Brain microvascular endothelial cell (primary cell): ENCODE measurements around the gene LRMDA.

ENCODE experiments used
- DNase-seq: peaks from one replicate; pipeline ENCODE4 v3.0.0-alpha.2; 2020
- H3K27ac ChIP-seq: fragments of 250-450 bp; sonication (Bioruptor Pico); 2 replicates; pipeline ENCODE4 v1.5.1; 2020; ENCODE audit warnings: mild to moderate bottlenecking, moderate library complexity
- H3K27me3 ChIP-seq: fragments of 250-450 bp; sonication (Bioruptor Pico); replicated peaks from 2 replicates; pipeline ENCODE4 v1.5.1; 2020; ENCODE audit warnings: mild to moderate bottlenecking
- H3K36me3 ChIP-seq: fragments of 250-450 bp; sonication (Bioruptor Pico); replicated peaks from 2 replicates; pipeline ENCODE4 v1.5.1; 2020; ENCODE audit warnings: mild to moderate bottlenecking
- H3K4me3 ChIP-seq: 2 replicates; pipeline ENCODE4 v1.5.1; 2011; ENCODE audit warnings: low read depth, mild to moderate bottlenecking, control low read depth, low read length, moderate library complexity
- in situ Hi-C: cut with HindIII; loops from 2 replicates; pipeline ENCODE4 v1.10.0; 2017; ENCODE audit warnings: low sequenced_read_pairs, low pct_ligation_motif_present
- TF ChIP-seq, protein P1 (sequence below): IDR thresholded peaks from 2 replicates; pipeline ENCODE4 v1.5.1; 2011; ENCODE audit warnings: low read depth, mild to moderate bottlenecking, moderate library complexity, low read length, control low read depth, inconsistent platforms; ENCODE audit errors: missing control alignments

The LRMDA gene

DNA sequence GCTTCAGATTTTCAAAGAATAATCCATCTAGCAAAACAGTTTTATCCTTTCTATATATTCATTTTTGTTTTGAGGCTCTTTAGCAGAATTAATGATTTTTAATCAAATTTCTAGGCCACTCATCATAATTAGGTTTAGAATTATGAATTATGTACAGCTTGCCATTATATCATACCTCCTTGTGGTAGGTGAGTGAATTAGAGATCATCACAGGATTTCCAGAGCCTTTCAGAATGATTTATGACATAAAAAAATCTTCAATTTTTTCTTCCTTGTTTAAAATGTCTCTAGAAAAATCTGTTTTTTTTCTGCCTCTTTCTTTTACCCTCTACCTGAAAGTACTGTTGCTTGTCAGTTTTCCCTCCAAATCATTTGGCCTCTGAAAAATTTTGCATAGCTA lies 433.3 kb downstream of the LRMDA start:
- H3K4me3 ChIP-seq = no peak overlapping the region
- no peaks in the 10 kb centered on the region for H3K36me3 ChIP-seq
- in situ Hi-C loops = no loop called here
- no peak for DNase-seq
- no peak overlapping the region for H3K27ac ChIP-seq
- no peaks in the 10 kb centered on the region for H3K27me3 ChIP-seq
- TF ChIP-seq, protein P1, sequence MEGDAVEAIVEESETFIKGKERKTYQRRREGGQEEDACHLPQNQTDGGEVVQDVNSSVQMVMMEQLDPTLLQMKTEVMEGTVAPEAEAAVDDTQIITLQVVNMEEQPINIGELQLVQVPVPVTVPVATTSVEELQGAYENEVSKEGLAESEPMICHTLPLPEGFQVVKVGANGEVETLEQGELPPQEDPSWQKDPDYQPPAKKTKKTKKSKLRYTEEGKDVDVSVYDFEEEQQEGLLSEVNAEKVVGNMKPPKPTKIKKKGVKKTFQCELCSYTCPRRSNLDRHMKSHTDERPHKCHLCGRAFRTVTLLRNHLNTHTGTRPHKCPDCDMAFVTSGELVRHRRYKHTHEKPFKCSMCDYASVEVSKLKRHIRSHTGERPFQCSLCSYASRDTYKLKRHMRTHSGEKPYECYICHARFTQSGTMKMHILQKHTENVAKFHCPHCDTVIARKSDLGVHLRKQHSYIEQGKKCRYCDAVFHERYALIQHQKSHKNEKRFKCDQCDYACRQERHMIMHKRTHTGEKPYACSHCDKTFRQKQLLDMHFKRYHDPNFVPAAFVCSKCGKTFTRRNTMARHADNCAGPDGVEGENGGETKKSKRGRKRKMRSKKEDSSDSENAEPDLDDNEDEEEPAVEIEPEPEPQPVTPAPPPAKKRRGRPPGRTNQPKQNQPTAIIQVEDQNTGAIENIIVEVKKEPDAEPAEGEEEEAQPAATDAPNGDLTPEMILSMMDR = no peak

DNA sequence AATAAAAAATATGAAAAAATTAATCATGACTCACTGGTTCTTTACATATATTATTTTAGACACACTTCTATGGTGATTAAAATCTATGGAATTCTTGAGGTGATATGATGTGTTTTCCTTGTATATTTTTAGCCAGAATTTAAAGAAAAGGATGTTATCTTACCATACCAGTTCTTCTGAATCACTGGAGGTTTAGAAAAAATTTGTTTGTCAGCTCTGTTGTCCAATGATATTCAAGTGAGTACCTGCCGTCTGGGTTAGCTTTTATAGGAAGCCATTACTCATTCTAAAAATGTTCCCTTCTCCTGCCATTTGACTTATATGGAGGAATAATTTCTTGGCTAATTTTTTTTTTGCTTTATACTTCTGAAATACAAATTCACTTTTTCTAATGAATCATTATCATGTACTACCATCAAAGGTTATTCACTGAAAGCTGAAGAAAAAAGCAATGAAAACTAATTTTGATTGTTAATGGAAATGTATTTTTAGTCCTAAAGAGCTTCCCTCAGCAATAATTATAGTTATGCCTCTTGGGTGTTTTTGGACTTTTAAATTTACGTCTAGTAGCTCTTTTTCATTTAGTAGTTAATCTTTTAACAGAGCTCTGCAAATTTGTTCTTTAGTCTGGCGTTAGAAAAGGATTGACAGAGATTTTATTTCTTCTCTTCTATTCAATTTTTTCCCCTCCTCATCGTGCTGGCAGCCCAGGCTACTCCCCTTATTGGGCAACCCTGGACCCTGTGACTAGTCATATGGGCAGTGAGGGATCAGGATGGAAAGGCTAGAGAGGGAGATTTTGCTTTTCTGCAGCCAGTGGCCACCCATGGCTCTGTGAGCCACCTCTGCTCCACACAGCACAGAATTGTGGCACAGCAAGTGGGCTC lies 434.2 kb downstream of the LRMDA start:
- Histone ChIP-seq H3K27me3 (no peaks in the 10 kb centered on the region), H3K27ac (no peak overlapping the region), H3K36me3 (no peaks in the 10 kb centered on the region), H3K4me3 (no peak overlapping the region)
- DNase-seq = no peak
- in situ Hi-C loops = no loop called here
- TF ChIP-seq, protein P1 = no peak

DNA sequence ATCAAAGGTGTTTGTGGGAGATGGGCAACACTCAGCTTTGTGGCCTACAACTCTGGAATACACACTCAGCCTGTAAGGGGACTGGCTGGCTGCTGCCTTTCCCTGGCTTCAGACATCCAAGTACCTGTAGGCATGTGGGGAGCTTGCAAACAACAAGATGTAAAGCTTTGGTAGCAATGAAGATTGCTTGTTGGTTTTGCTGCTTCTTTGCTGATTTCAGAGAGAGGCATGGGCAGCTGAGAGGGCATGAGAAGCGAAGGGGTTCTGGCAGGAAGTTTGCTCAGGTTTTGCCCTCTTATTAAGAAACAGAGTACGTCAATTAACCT lies 434.8 kb downstream of the LRMDA start:
- DNase-seq = no peak
- no peak overlapping the region for H3K27ac ChIP-seq
- no peaks in the 10 kb centered on the region for H3K36me3 ChIP-seq
- no peaks in the 10 kb centered on the region for H3K27me3 ChIP-seq
- in situ Hi-C loops = no loop called here
- TF ChIP-seq, protein P1 = no peak
- H3K4me3 ChIP-seq = no peak overlapping the region

DNA sequence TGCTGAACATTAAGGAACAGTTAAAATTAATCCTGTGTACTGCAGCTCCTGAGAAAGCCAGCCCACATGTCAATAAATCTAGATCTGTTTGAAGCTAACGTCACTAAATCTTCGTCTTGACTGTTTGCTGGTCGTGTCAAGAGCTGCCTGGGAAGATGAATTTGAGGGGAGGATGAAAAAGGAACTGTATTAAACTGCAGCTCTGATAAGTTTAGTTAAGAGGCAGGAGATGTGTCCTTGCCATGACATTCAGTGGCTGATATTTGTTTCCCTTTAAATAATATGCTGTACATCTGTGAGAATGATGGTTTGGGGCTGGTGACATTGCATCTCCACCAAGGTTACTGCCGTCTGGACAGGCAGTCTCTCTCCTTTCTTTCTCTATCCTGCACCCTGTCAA lies 435.3 kb downstream of the LRMDA start:
- no peak overlapping the region for H3K27ac ChIP-seq
- no peaks in the 10 kb centered on the region for H3K36me3 ChIP-seq
- no peak overlapping the region for H3K4me3 ChIP-seq
- in situ Hi-C loops = no loop called here
- TF ChIP-seq, protein P1 = no peak
- no peak for DNase-seq
- no peaks in the 10 kb centered on the region for H3K27me3 ChIP-seq

DNA sequence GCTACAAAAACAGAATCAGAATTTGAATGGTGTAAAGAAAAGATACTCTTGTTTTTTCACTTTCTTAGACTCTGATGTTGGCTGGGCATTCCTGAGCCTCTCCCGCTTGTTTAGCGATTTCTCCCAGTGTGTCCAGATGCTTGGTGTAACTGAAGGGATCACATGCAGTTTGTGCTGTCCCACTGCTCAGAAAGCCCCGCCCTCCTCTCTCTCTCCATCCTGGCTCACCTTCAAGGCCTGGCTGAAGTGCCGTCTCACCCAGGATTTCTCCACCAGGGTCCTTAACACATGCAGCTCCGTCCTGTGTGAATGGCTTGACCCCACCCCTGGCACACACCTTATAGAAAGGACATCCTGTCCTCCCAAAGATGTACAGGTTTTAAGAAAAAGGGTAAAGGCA lies 437.1 kb downstream of the LRMDA start:
- H3K4me3 ChIP-seq = no peak overlapping the region
- no peaks in the 10 kb centered on the region for H3K27me3 ChIP-seq
- DNase-seq = no peak
- TF ChIP-seq, protein P1 = no peak
- H3K36me3 ChIP-seq = no peaks in the 10 kb centered on the region
- in situ Hi-C loops = no loop called here
- H3K27ac ChIP-seq = no peak overlapping the region
